ENCODE results near the gene USP37. TPM values are rescaled to one million over a fixed set of nuclear protein-coding genes. Genes with fewer than 3 reads are reported as not detected.
"Not testable (repeated sequence)": the region's sequence is repeated elsewhere in the genome, so short reads cannot be mapped to it uniquely, and the experiment has no call there.

USP37 gene
- total RNA-seq, 1 donor from 2014 or later = 13.9 TPM

DNA sequence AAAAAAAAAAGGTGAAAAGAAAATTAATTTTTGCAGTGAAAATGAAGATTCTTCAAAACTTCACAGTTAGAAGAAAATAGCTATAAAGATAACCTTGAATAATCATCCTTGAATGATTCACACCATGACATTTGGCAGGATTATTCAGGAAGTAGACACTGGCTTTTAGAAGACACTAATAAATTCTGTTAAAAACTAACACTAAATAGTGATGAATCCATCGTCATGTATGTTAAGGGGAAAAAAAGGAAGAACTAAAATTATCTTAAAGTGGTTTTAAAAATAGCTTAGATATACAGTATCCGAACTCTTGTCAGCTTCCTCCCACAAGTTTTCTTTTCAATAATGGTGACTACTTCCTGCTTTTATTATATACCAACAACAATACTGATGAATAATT is 10.2 kb downstream of the USP37 start:
- DNase-seq (ENCODE audit: low spot score) = no peak

DNA sequence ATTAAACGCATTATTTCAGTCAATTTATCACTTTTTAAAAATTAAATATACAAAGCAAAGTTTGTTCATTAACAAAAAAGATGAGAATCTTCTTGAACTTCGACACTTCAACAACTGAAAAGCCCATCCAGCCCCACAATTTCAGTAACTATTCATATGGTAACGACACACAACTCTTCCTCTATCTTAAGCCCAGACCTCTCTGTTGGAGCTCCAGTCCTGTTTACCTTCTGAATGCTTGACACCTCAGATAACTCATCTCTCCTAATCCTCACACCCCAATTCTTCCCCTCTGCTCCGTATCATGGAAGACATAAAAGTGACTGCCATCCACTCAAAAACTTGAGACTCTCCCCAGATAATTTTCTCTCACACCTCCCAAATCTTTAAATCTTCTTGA is 12.6 kb downstream of the USP37 start:
- DNase-seq (ENCODE audit: low spot score) = no peak

DNA sequence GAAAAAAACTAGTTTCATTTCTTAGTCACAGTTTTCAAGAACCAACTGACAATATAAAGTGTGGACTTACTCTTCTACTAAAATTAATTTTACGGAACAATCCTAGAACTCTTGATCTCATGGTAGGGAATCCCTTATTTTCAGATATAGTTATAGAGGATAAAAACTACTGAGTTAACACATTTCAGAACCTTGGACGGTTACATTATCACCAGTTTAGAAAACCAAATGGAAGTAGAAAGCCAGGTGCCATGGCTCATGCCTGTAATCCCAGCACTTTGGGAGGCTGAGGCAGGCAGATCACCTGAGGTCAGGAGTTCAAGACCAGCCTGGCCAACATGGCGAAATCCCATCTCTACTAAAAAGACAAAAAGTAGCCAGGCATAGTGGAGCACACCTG is 13.9 kb downstream of the USP37 start:
- DNase-seq (ENCODE audit: low spot score) = not testable (repeated sequence)

DNA sequence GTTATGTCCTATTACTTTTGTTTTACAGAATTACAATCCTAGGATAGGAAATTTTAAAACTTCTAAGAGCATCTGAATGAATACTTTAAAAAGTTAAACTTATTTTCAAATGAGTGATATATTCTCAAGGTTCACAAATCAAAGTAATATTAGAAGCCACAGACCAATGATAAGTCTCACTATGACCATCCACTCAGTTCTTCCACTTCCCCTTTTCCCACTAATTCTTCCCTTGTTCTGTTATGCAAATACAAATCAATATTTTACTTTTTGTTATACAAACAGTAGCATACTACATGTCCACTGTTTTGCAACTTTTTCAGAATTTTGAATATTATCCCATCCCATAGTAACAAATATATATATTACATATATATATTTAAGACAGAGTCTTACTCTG is 20.2 kb downstream of the USP37 start:
- no peak for DNase-seq (ENCODE audit: low spot score)

DNA sequence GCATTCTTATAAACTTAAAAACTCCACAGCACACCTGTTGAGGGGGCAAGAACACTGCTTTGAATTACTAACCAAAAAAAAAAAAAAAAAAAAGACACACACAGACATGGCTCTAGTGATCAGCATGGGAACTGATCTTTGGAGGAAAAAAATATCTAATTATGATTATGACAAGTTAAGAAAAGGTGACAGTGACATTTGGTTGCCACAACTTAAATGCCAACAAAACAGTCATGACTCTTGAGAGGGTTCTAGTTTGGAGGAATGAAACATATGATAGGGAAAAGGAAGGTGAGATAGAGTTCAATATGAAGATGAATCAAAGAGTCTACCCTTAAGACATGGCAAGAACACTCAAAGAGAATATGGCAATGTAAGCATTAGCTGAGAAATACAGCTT is 20.6 kb downstream of the USP37 start:
- DNase-seq (ENCODE audit: low spot score) = no peak

DNA sequence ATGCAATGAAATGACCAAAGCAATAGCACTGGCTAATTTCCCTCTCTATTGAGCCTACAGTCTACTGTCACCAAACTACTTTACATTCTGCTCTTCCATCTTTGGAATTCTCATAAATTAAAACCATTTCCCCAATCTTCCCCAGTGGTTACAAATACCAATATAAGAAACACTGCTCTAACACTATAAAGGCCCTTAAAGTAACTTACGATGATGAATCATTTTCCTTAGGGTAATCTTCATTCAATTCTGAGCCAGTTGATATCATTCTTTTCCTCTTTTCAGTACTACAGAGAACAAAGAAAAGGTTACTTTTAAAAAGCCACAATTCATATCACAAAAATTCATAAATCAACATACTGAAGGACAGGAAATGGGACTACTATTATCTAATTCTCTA is 22.1 kb downstream of the USP37 start:
- DNase-seq (ENCODE audit: low spot score) = no peak

DNA sequence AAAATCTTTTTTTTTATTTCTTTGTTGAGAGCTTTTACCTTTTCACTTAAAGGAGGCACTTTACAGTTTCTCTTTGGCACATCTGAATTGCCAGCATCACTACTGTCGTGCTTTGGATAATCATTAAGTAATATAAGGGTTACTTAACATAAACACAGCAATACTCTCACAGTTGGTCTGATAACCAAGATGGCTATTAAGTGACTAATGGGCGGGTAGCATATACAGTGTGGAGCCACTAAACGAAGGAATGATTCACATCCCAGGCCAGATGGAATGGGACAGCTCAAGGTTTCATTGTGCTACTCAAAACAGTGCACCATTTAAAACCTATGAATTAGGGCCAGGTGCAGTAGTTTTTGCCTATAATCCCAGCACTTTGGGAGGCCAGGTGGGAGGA is 28.1 kb downstream of the USP37 start:
- DNase-seq (ENCODE audit: low spot score) = no peak

DNA sequence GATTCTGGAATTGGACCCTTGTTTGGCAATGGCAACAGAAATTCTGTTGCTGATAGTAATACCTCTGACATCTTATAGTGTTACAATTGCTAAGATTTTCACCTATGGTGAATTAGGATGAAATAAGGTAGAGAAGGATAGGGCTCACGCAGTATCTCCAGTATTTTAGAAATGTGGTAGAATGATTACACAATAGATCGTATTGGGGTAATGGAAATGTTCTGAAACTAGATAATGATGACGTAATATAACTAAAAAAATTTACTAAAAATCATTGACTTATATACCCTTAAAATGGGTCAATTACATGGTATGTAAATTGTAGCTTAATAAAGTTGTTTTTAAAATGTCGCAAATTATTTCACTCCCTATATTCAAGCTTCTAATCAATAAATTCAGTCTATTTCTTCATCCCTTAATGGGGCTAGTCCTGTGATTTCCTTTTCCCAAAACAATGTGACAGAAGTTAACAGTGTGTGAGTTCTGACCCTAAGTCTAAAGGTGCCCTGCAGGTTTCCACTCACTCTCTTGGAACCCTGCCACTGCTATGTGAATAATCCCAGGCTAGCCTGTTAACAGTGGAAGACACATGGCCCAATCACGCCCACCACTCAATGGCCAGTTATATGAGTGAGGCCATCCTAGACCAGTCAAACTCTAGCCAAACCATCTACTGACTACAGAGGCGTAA is 31.2 kb downstream of the USP37 start:
- no peak for DNase-seq (ENCODE audit: low spot score)

DNA sequence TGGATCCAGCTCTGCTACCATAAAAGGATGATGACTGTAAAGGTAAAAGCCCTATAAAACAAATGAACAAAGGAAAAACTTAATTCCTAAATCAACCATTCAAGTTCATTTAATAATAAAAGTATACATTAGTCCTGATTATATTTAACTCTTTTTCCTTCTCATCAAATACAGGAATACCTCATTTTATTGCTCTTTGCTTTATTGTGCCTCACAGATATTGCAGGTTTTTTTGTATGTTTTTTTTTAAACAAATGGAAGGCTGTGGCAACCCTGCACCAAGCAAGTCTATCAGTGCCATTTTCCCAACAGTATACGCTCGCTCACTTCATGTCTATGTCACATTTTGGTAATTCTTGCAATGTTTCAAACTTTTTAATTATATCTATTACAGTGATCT is 38.2 kb downstream of the USP37 start:
- DNase-seq (ENCODE audit: low spot score) = no peak

DNA sequence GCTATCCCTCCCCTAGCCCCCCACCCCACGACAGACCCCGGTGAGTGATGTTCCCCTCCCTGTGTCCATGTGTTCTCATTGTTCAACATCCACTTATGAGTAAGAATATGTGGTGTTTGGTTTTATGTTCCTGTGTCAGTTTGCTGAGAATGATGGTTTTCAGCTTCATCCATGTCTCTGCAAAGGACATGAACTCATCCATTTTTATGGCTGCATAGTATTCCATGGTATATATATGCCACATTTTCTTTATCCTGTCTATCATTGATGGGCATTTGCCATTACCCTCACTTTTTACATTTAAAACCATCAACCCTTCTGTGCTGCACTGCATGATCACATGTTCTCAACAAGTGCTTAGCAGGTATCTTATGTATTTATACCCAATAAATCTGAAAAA is 39.7 kb downstream of the USP37 start:
- DNase-seq (ENCODE audit: low spot score) = not testable (repeated sequence)

DNA sequence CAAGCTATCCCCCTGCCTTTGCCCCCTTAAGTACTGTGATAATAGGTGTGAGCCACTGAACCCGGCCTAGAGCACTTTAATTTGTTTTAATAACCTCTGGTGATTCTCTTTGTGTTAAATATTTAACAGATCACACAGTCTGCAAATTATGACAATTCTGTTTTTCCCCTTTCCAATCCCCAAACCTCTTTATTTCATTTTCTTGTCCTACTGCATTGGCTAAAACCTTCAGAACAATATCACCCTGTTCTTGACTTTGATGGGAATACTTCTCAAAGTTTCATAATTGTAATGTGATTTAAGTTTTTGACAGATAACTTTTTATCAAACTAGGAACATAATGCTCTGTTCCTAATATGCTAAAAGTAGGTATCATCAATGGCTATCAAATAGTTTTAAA is 44.5 kb downstream of the USP37 start:
- DNase-seq (ENCODE audit: low spot score) = no peak

DNA sequence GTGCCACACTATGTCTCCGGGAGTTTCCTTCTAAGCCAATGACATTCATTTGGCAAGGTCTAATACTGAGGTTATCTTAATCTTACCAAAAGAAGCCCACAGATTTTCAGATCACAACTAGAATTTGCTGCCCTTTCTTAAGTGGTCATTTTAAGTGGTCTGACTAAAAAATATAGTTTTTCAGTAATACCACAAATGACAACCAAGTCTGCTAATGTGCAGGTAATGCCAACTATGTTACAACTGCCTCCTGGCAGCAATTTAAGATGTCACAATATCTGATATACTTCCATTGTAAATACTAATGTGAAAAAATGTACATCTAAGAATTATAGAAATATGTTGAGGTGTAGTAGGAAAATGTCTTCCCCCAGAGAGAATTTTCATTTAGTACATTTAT is 49.3 kb downstream of the USP37 start:
- no peak for DNase-seq (ENCODE audit: low spot score)

DNA sequence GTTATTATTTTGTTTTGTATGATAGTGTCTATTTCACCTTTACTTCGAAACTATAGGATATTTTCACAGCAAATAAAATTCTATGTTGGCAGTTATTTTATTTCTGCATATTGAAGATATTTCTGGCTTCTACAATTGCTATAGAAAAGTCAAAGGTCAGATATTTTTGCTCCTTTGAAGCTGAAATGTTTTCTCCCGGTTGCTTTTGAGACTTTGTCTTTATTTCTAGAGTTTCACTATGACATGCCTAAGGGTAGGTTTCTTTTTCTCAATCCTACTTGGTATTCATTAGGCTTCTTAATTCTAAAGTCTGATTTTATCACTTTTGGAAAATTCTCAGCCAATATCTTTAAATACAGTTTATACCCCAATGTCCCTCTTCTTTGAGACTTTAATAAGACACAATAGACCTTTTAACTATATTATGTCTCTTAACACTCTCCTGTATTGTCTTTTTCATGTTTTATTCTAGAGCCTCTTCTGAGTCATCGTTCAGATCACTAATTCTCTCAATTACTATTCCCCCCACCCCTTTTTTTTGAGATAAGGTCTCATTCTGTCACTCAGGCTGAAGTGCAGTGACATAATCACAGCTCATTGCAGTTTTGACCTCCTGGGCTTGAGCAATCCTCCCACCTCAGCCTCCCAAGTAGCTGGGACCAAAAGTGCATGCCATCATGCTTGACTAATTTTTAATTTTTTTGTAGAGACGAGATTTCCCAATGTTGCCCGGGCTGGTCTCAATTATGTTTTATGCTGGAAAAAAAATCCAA is 50.5 kb downstream of the USP37 start:
- DNase-seq (ENCODE audit: low spot score) = no peak

DNA sequence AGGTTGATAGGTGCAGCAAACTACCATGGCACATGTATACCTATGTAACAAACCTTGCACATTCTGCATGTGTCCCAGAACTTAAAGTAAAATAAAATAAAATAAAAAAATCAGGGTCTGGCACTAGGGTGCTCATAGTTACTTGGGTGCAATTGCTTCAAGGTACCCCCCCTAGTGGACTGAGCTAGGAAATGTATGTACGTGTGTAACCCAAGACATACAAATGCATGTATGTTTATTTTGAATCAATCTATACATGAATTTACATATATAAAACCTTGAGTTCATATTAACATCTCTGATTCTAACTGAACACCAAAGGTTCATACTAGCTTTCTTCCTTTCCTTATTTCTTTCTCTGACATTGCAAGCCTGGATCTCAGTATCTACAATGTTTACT is 51.5 kb downstream of the USP37 start:
- DNase-seq (ENCODE audit: low spot score) = no peak

DNA sequence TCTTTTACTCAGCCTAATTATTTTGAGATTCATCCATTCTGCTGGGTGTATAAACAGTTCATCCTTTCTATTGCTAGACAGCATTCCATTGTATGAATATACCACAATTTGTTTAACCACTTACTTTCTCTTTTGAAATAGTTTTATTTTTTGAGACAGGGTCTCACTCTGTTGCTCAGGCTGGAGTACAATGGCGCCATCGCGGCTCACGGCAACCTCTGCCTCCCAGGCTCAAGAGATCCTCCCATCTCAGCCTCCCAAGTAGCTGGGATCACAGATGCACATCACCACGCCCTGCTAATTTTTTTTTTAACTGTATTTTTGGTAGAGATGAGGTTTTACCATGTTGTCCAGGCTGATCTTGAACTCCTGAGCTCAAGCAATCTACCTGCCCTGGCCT is 54.5 kb downstream of the USP37 start:
- DNase-seq (ENCODE audit: low spot score) = no peak

DNA sequence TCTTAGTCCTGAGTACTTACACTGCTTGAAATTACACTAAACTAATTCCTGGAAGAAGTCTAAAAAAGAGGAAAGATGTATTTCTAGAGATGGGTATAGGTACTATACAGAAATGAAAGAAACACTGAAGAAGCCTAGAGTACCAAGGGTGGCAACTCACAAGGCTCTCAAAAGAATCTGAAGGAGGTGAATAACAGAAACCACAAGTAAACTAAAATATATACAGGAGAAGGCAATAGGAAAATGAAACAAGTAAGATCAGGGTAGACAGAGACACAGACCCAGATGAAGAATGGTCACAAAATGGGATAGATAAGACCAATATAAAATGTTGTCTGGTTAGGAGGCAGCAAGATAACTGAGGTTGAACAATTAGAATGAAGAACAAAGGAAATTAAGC is 59.9 kb downstream of the USP37 start:
- no peak for DNase-seq (ENCODE audit: low spot score)

DNA sequence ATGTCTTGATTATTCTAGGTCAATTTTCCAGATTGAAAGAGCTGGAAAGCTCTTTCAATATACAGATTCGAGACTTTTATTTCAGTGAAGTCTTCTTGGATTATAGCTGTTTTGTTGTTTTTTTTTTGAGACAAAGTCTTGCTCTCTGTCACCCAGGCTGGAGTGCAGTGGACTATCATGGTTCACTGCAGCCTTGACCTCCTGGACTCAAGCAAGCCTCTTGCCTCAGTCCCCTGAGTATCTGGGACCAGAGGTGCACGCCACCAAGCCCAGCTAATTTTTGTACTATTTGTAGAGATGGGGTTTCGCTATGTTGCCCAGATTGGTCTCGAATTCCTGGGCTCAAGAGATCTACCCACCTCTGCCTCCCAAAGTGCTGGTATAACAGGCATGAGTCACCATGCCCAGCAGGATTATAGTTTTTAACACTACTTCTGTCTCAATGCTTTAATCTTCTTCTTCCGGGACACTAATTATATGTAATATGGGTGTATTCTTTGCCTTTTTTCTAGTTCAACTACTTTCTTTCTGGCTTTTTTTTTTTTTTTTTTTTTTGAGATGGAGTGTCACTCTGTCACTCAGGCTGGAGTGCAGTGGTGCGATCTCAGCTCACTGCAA is 62.3 kb downstream of the USP37 start:
- DNase-seq (ENCODE audit: low spot score) = no peak

DNA sequence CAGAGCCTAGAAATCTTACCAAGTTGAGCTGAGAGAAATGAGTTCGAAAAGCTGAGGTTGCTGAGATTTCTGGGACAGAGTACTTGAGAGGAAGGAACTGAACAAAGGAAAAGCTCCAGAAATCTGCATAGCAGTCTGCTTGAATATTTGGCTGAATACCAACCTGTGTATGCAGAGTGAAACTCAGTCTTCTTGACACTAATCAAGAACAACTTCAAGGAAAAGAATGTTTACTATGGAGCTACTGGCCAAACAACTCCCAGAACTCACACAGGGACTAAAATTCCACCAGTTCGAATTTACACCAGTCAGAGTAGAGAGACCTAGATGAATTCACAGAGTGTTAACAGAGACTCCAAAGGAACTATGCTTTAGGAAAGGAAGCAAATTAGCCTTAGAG is 66.5 kb downstream of the USP37 start:
- no peak for DNase-seq (ENCODE audit: low spot score)

DNA sequence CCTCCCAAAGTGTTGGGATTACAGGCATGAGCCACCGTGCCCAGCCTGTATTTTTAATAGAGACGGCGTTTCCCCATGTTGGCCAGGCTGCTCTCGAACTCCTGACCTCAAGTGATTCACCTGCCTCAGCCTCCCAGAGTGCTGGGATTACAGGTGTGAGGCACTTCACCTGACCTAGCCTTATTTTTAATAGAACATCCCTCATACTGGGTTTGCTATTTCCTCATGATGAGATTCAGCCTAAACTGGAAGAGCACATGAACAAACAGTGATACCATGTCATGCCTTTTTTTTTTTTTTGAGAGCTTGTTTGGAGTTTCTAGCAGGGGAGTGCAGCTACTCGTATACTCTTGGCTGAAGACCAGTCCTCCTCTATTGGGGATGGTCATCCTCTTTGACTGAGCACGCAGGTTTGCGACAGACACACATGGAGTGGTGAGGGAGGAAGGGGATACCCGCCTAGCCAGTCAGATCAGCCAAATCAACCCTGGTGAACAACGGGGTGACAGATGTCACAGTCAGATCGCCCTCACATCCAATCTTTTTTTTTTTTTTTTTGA is 67.6 kb downstream of the USP37 start:
- no peak for DNase-seq (ENCODE audit: low spot score)

DNA sequence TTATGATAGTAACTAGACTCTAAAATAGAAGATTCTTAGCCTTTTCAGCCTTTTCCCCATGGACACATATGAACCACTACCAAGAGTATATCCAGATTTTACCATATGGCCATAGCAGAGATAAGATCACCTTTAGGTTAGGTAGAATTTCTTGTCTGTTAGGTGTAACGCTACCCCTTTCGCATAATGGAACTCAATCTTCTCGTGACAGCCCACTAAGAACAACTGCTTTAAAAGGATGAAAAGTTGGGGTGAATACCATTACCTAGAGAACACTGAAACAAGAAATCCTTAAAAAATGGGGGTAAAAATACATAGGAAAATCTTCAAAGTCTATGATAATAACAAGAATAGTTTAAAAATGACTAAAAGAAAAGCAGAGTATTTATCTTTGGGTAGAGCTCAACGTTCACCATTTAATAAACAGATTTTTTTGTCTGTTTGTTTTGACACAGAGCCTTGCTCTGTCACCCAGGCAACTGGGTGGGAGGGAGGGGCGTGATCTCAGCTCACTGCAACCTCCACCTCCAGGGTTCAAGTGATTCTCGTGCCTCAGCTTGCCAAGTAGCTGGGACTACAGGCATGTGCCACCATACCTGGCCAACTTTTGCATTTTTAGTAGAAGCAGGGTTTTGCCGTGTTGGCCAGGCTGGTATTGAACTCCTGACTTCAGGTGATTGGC is 82.0 kb downstream of the USP37 start:
- no peak for DNase-seq (ENCODE audit: low spot score)

DNA sequence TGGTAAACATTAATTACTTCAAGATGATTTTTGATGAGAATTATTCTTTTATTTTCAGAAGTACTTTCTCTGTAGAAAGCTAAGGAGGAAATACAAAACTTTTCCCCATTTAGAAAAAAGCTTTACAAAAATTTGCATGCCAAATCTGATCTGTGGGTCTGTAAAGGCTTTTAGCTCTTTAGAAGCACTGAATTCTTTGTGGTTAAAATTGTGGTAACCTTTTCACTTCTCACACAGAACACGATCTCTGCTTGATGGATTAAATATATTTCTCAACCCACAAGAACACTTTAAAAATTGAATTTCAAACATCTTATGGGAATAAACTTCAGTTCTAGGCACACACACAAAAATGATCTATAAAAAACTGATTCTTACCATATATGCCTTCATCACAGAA is 85.5 kb downstream of the USP37 start:
- no peak for DNase-seq (ENCODE audit: low spot score)

DNA sequence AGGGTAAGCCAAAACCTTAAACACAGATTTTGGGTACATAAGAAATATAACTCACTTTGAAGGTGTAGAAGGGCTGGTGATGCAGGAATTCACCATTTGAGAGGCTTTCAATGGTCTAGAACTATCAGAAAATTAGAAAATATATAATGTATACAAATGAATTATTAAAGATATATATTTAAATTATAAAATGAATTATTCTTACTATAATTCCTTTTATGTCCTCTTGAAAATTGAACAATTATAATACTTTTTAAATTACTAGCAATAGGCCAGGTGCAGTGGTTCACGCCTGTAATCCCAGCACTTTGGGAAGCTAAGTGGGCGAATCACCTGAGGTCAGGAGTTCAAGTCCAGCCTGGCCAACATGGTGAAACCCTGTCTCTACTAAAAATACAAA is 88.6 kb downstream of the USP37 start:
- no peak for DNase-seq (ENCODE audit: low spot score)

All from mesenteric fat pad (tissue), 1 donor.